Hepatocyte (in vitro differentiated cells): ENCODE data around the gene C1QTNF9B. TPM values are rescaled to one million over a fixed set of nuclear protein-coding genes. Genes with fewer than 3 reads are reported as not detected.
A peak's percentile ranks its signal among the peaks of the same experiment; 100 is the strongest.

Source experiments
- DNase-seq: peaks from one replicate; pipeline ENCODE4 v3.0.0-alpha.2; 2016; ENCODE audit warnings: low spot score
- H2AFZ ChIP-seq: fragments of 200-600 bp; sonication (generic); 2 replicates; pipeline ENCODE4 v1.6.0; 2016; ENCODE audit warnings: antibody characterized with exemption, mild to moderate bottlenecking
- H3K27ac ChIP-seq: fragments of 200-600 bp; sonication (generic); 2 replicates; pipeline ENCODE4 v1.5.1; 2016; ENCODE audit warnings: mild to moderate bottlenecking
- H3K27me3 ChIP-seq: fragments of 200-600 bp; sonication (generic); 2 replicates; pipeline ENCODE4 v1.6.1; 2016
- H3K36me3 ChIP-seq: fragments of 200-600 bp; sonication (generic); replicated peaks from 2 replicates; pipeline ENCODE4 v1.5.1; 2016; ENCODE audit warnings: low read depth; ENCODE audit not compliant: insufficient read depth
- H3K4me1 ChIP-seq: fragments of 200-600 bp; sonication (generic); 2 replicates; pipeline ENCODE4 v1.5.1; 2016; ENCODE audit warnings: mild to moderate bottlenecking, moderate library complexity; ENCODE audit not compliant: insufficient read depth
- H3K4me2 ChIP-seq: fragments of 200-600 bp; sonication (generic); 2 replicates; pipeline ENCODE4 v1.6.0; 2016
- H3K4me3 ChIP-seq: fragments of 200-600 bp; sonication (generic); 2 replicates; pipeline ENCODE4 v1.5.1; 2016; ENCODE audit warnings: mild to moderate bottlenecking
- H3K79me2 ChIP-seq: fragments of 200-600 bp; sonication (generic); 2 replicates; pipeline ENCODE4 v1.6.0; 2017; ENCODE audit warnings: mild to moderate bottlenecking
- H3K9me2 ChIP-seq: fragments of 200-600 bp; sonication (generic); replicated peaks from 2 replicates; pipeline ENCODE4 v1.6.0; 2017; ENCODE audit warnings: mild to moderate bottlenecking; ENCODE audit not compliant: insufficient read depth
- H3K9me3 ChIP-seq: fragments of 200-600 bp; sonication (generic); 2 replicates; pipeline ENCODE4 v1.5.1; 2016; ENCODE audit warnings: low read depth, mild to moderate bottlenecking
- H4K20me1 ChIP-seq: fragments of 200-600 bp; sonication (generic); 2 replicates; pipeline ENCODE4 v1.6.0; 2016; ENCODE audit warnings: mild to moderate bottlenecking; ENCODE audit not compliant: insufficient read depth, poor library complexity, severe bottlenecking
- CTCF ChIP-seq: fragments of 200-600 bp; sonication (generic); IDR thresholded peaks from 2 replicates; pipeline ENCODE4 v1.5.1; 2016; ENCODE audit warnings: antibody characterized with exemption, mild to moderate bottlenecking; ENCODE audit not compliant: poor library complexity
- EZH2 ChIP-seq: fragments of 200-600 bp; sonication (generic); IDR thresholded peaks from 2 replicates; pipeline ENCODE4 v1.6.1; 2016; ENCODE audit warnings: antibody characterized with exemption, mild to moderate bottlenecking, borderline replicate concordance
- EZH2phosphoT487 ChIP-seq: fragments of 200-600 bp; sonication (generic); IDR thresholded peaks from one replicate; pipeline ENCODE4 v1.6.1; 2018; ENCODE audit warnings: antibody characterized with exemption, mild to moderate bottlenecking, low read depth, moderate library complexity; ENCODE audit not compliant: unreplicated experiment, severe bottlenecking
- WGBS: methylation state at CpG from one replicate; pipeline ENCODE4 v1.1.6; 2016; ENCODE audit warnings: low lambda C conversion rate; ENCODE audit errors: missing lambda C conversion rate; 5-methylcytosine and 5-hydroxymethylcytosine counted together
- polyA plus RNA-seq: library from polyadenylated mRNA; unstranded; fragments of >200 nt; fragmentation: Nextera tagmentation; extraction: Ambion mirVana; gene quantifications from 2 replicates; pipeline ENCODE4 v1.2.1, GENCODE V29; 2016
- total RNA-seq: library from RNA; depleted of rRNA; stranded (reverse); fragments of >200 nt; gene quantifications from 2 replicates; pipeline ENCODE4 v1.2.3, GENCODE V29; 2014

Gene C1QTNF9B
- total and polyA plus RNA-seq, 2 experiments from 2014 or later, result 0.29 TPM; not detected in 1

GRCh38 chr13:23866420-23867026 is 30.8 kb downstream of the C1QTNF9B start:
- Histone ChIP-seq H3K4me1 (peaks cover 11% of the 10 kb centered on the region), H4K20me1 (no peaks in the 10 kb centered on the region), H3K4me3 (no peak overlapping the region), H3K9me3 (no peaks in the 10 kb centered on the region), H3K27me3 (no peaks in the 10 kb centered on the region), H3K79me2 (no peaks in the 10 kb centered on the region), H3K27ac (peak overlapping the region; percentile 28), H3K36me3 (no peaks in the 10 kb centered on the region), H3K4me2 (no peak overlapping the region), H2AFZ (no peak overlapping the region), H3K9me2 (no peaks in the 10 kb centered on the region)
- TF ChIP-seq CTCF (no peak), EZH2 (no peak), EZH2phosphoT487 (no peak)
- WGBS, result 93% methylated on average over 9 of the region's 9 CpGs
- no peak for DNase-seq

DNA sequence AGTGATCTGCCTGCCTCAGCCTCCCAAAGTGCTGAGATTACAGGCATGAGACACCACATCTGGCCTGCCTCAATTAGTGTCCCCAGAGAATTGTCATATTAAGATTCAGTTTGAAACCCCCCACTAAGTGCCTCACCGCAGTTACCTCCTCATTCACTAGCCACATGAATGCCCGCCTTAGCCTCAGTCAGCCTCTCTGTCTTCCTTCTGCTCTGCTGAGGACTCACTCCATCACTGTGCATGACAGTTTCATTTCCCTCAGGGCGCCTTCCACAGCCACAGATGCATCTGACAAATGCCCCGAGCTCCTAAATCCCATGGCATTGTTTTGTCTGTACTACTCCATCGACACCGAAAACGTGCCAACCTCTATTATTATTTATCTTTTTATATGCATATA is 31.4 kb downstream of the C1QTNF9B start:
- Histone ChIP-seq H3K9me2 (no peaks in the 10 kb centered on the region), H3K4me2 (no peak overlapping the region), H3K36me3 (no peaks in the 10 kb centered on the region), H2AFZ (no peak overlapping the region), H3K27me3 (no peaks in the 10 kb centered on the region), H3K9me3 (no peaks in the 10 kb centered on the region), H3K79me2 (no peaks in the 10 kb centered on the region), H4K20me1 (no peaks in the 10 kb centered on the region), H3K4me3 (no peak overlapping the region), H3K4me1 (peaks cover 11% of the 10 kb centered on the region), H3K27ac (no peak overlapping the region)
- WGBS, result 94% methylated on average over 7 of the region's 7 CpGs
- TF ChIP-seq CTCF, result no peak
- TF ChIP-seq EZH2phosphoT487, result no peak
- no peak for TF ChIP-seq EZH2
- DNase-seq, result no peak

- DNase-seq, result no peak
- 62% methylated on average over 1 of the region's 1 CpG for WGBS
- TF ChIP-seq CTCF, result no peak
- no peak for TF ChIP-seq EZH2phosphoT487
- TF ChIP-seq EZH2, result no peak
Measured at GRCh38 chr13:23865026-23865425, 32.3 kb downstream of the C1QTNF9B start.

GRCh38 chr13:23861310-23861709 is 36.0 kb downstream of the C1QTNF9B start:
- Histone ChIP-seq H3K36me3 (no peaks in the 10 kb centered on the region), H3K4me2 (no peak overlapping the region), H2AFZ (no peak overlapping the region), H3K9me2 (no peaks in the 10 kb centered on the region), H4K20me1 (no peaks in the 10 kb centered on the region), H3K27ac (no peak overlapping the region), H3K27me3 (no peaks in the 10 kb centered on the region), H3K79me2 (no peaks in the 10 kb centered on the region), H3K4me3 (no peak overlapping the region), H3K9me3 (no peaks in the 10 kb centered on the region), H3K4me1 (no peaks in the 10 kb centered on the region)
- TF ChIP-seq EZH2phosphoT487 (no peak), CTCF (no peak)
- DNase-seq, result no peak
- WGBS, result 83% methylated on average over 2 of the region's 2 CpGs

More at GRCh38 chr13:23865026-23865425, 32.3 kb downstream of the C1QTNF9B start:
- H4K20me1 ChIP-seq, result no peaks in the 10 kb centered on the region
- no peaks in the 10 kb centered on the region for H3K27me3 ChIP-seq
- H3K4me3 ChIP-seq, result no peak overlapping the region
- peaks cover 11% of the 10 kb centered on the region for H3K4me1 ChIP-seq
- no peaks in the 10 kb centered on the region for H3K9me3 ChIP-seq
- H3K36me3 ChIP-seq, result no peaks in the 10 kb centered on the region
- no peak overlapping the region for H3K4me2 ChIP-seq
- no peaks in the 10 kb centered on the region for H3K9me2 ChIP-seq
- H2AFZ ChIP-seq, result no peak overlapping the region
- no peaks in the 10 kb centered on the region for H3K79me2 ChIP-seq
- H3K27ac ChIP-seq, result no peak overlapping the region
